ENCODE results near the gene NCAPD3. TPM values are rescaled to one million over a fixed set of nuclear protein-coding genes. Genes with fewer than 3 reads are reported as not detected.
"Not testable (repeated sequence)": the region's sequence is repeated elsewhere in the genome, so short reads cannot be mapped to it uniquely, and the experiment has no call there.

NCAPD3 gene
- 21.7 TPM for total RNA-seq

- peak; percentile 97 for DNase-seq (ENCODE audit: low spot score)
- ATAC-seq, result peak; percentile 85
Observed at GRCh38 chr11:134223836-134224709, at the start of gene NCAPD3, which contains the start of gene VPS26B. NCAPD3 (minus strand) TSS chr11:134223967; CDS start chr11:134223926, 41 bp downstream. VPS26B (plus strand) TSS chr11:134224671; CDS start chr11:134225123, 452 bp downstream.

- ATAC-seq (no peak), DNase-seq (ENCODE audit: low spot score) (no peak)
Observed at GRCh38 chr11:134273317-134273712, 49.5 kb upstream of the NCAPD3 start.

- ATAC-seq, result peak; percentile 88
Observed at GRCh38 chr11:134272381-134273316, 48.9 kb upstream of the NCAPD3 start.

GRCh38 chr11:134271978-134272377 lies 48.2 kb upstream of the NCAPD3 start:
- DNase-seq (ENCODE audit: low spot score), result no peak
- peak; percentile 3 for ATAC-seq

More at GRCh38 chr11:134272381-134273316, 48.9 kb upstream of the NCAPD3 start:
- peak; percentile 91 for DNase-seq (ENCODE audit: low spot score)

- DNase-seq (ENCODE audit: low spot score), result no peak
- no peak for ATAC-seq
Observed at GRCh38 chr11:134270250-134270714, 46.5 kb upstream of the NCAPD3 start.

- DNase-seq (ENCODE audit: low spot score) (no peak), ATAC-seq (no peak)
Observed at GRCh38 chr11:134267966-134268365, 44.2 kb upstream of the NCAPD3 start.

- ATAC-seq, result no peak
- no peak for DNase-seq (ENCODE audit: low spot score)
Observed at GRCh38 chr11:134267461-134267860, 43.7 kb upstream of the NCAPD3 start.

GRCh38 chr11:134266841-134267251 lies 43.1 kb upstream of the NCAPD3 start:
- DNase-seq (ENCODE audit: low spot score) (no peak), ATAC-seq (no peak)

GRCh38 chr11:134266440-134266839 lies 42.7 kb upstream of the NCAPD3 start:
- no peak for ATAC-seq
- no peak for DNase-seq (ENCODE audit: low spot score)

GRCh38 chr11:134264966-134265764 lies 41.4 kb upstream of the NCAPD3 start:
- DNase-seq (ENCODE audit: low spot score), result no peak
- no peak for ATAC-seq

- DNase-seq (ENCODE audit: low spot score), result no peak
- peak; percentile 86 for ATAC-seq
Observed at GRCh38 chr11:134261626-134262488, 38.1 kb upstream of the NCAPD3 start.

GRCh38 chr11:134260983-134261382 lies 37.2 kb upstream of the NCAPD3 start:
- ATAC-seq, result no peak
- DNase-seq (ENCODE audit: low spot score), result no peak

GRCh38 chr11:134260503-134260902 lies 36.7 kb upstream of the NCAPD3 start:
- ATAC-seq (no peak), DNase-seq (ENCODE audit: low spot score) (no peak)

GRCh38 chr11:134258577-134258976 lies 34.8 kb upstream of the NCAPD3 start:
- DNase-seq (ENCODE audit: low spot score), result no peak
- ATAC-seq, result no peak

GRCh38 chr11:134257101-134257500 lies 33.3 kb upstream of the NCAPD3 start:
- no peak for ATAC-seq
- no peak for DNase-seq (ENCODE audit: low spot score)

GRCh38 chr11:134255184-134255561 lies 31.4 kb upstream of the NCAPD3 start:
- not testable (repeated sequence) for DNase-seq (ENCODE audit: low spot score); ATAC-seq

- DNase-seq (ENCODE audit: low spot score), result no peak
- ATAC-seq, result no peak
Observed at GRCh38 chr11:134254433-134255183, 30.8 kb upstream of the NCAPD3 start.

- ATAC-seq (peak; percentile 96), DNase-seq (ENCODE audit: low spot score) (peak; percentile 98)
Observed at GRCh38 chr11:134253188-134253993, 29.6 kb upstream of the NCAPD3 start, which contains the start of the genes ACAD8 and THYN1. ACAD8 (plus strand) TSS chr11:134253568; CDS start chr11:134253601, 33 bp downstream. THYN1 (minus strand) TSS chr11:134253352; CDS start chr11:134252882, 470 bp downstream.
